HepG2 (cell line): ENCODE data around the gene CGNL1.

ENCODE experiments used
- ATAD3A ChIP-seq: sonication (generic); formaldehyde crosslinking; IDR thresholded peaks from 2 replicates; pipeline ENCODE4 v1.4.0; 2020; ENCODE audit warnings: missing genetic modification reagents
- CEBPB ChIP-seq: IDR thresholded peaks from 2 replicates; pipeline ENCODE4 v1.6.1; 2011; ENCODE audit warnings: low read depth, low read length, improper control_type of control experiment, borderline replicate concordance
- EP300 ChIP-seq, 3 experiments: sonication (generic) in 1 of 3; formaldehyde crosslinking in 1 of 3; IDR thresholded peaks; 2 replicates each; pipeline versions ENCODE4 v1.5.1 to v1.6.1; 2011 to 2020; ENCODE audit warnings: low read depth in 2 of 3, low read length in 2 of 3, borderline replicate concordance in 1 of 3, improper control_type of control experiment in 1 of 3, mild to moderate bottlenecking in 1 of 3, missing genetic modification reagents in 1 of 3, moderate library complexity in 1 of 3
- GATA4 ChIP-seq: sonication (generic); IDR thresholded peaks from 2 replicates; pipeline ENCODE4 v1.6.1; 2016; ENCODE audit warnings: antibody characterized with exemption, low read depth, borderline replicate concordance
- HOXA5 ChIP-seq: sonication (generic); formaldehyde crosslinking; IDR thresholded peaks from 2 replicates; pipeline ENCODE4 v1.4.0; 2020; ENCODE audit warnings: missing genetic modification reagents
- JUN ChIP-seq: sonication (generic); formaldehyde crosslinking; IDR thresholded peaks from 2 replicates; pipeline ENCODE4 v1.4.0; 2020; ENCODE audit warnings: mild to moderate bottlenecking, missing genetic modification reagents
- KDM5A ChIP-seq: fragments of 200-600 bp; sonication (generic); IDR thresholded peaks from 2 replicates; pipeline ENCODE4 v1.7.0; 2018; ENCODE audit warnings: antibody characterized with exemption, mild to moderate bottlenecking, low read length, borderline replicate concordance
- POLR2AphosphoS5 ChIP-seq: IDR thresholded peaks from 2 replicates; pipeline ENCODE4 v1.6.1; 2012; ENCODE audit warnings: low read depth, low read length
- TAF1 ChIP-seq: sonication (generic); formaldehyde crosslinking; IDR thresholded peaks from 2 replicates; pipeline ENCODE4 v1.4.0; 2020; ENCODE audit warnings: missing genetic modification reagents
- ZBTB1 ChIP-seq: sonication (generic); formaldehyde crosslinking; IDR thresholded peaks from 2 replicates; pipeline ENCODE4 v1.4.0; 2020; ENCODE audit warnings: missing genetic modification reagents, borderline replicate concordance
- ZNF644 ChIP-seq: IDR thresholded peaks from 2 replicates; pipeline ENCODE4 v1.6.1; 2016; ENCODE audit warnings: low read depth
- TF ChIP-seq, protein P1 (sequence below): sonication (generic); formaldehyde crosslinking; IDR thresholded peaks from 2 replicates; pipeline ENCODE4 v1.5.0; 2020; ENCODE audit warnings: mild to moderate bottlenecking, missing genetic modification reagents, moderate library complexity
- TF ChIP-seq, protein P2 (sequence below): sonication (generic); formaldehyde crosslinking; IDR thresholded peaks from 2 replicates; pipeline ENCODE4 v1.4.0; 2020; ENCODE audit warnings: missing genetic modification reagents
- TF ChIP-seq, protein P3 (sequence below): sonication (generic); formaldehyde crosslinking; IDR thresholded peaks from 2 replicates; pipeline ENCODE4 v1.5.0; 2020; ENCODE audit warnings: mild to moderate bottlenecking, missing genetic modification reagents

DNA sequence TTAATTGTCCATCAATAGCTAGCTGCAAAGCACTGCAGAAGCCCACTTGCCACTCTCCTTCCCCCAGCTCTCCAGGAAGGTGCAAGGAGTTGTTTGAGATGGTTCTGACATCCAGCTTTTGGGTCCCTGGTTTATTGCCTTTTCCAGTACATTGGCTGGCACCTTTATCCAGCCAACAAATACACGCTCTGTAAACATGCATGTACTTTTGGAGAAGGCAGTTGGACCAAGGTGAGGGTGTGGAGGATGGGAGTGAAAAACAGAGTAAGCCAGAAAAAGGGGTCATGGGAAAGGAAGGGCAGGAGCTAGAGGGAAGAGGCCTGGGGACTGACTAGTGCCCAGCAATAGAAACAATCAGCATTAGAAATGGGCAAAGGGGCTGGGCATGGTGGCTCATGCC, 102.7 kb downstream of the CGNL1 start:
- TF ChIP-seq, protein P1, sequence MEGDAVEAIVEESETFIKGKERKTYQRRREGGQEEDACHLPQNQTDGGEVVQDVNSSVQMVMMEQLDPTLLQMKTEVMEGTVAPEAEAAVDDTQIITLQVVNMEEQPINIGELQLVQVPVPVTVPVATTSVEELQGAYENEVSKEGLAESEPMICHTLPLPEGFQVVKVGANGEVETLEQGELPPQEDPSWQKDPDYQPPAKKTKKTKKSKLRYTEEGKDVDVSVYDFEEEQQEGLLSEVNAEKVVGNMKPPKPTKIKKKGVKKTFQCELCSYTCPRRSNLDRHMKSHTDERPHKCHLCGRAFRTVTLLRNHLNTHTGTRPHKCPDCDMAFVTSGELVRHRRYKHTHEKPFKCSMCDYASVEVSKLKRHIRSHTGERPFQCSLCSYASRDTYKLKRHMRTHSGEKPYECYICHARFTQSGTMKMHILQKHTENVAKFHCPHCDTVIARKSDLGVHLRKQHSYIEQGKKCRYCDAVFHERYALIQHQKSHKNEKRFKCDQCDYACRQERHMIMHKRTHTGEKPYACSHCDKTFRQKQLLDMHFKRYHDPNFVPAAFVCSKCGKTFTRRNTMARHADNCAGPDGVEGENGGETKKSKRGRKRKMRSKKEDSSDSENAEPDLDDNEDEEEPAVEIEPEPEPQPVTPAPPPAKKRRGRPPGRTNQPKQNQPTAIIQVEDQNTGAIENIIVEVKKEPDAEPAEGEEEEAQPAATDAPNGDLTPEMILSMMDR (CRISPR knock-in tag) = no peak
- TF ChIP-seq, protein P2, sequence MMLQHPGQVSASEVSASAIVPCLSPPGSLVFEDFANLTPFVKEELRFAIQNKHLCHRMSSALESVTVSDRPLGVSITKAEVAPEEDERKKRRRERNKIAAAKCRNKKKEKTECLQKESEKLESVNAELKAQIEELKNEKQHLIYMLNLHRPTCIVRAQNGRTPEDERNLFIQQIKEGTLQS (CRISPR knock-in tag) = no peak
- TF ChIP-seq HOXA5 (no peak), CEBPB (no peak), JUN (CRISPR knock-in tag) (no peak), ZNF644 (CRISPR knock-in tag) (no peak), ATAD3A (CRISPR knock-in tag) (no peak), TAF1 (CRISPR knock-in tag) (no peak), POLR2AphosphoS5 (no peak), GATA4 (no peak), KDM5A (no peak), ZBTB1 (CRISPR knock-in tag) (no peak), EP300 (IDR thresholded peaks at IDR 0.05; ENCODE audit: low read depth in 2 of 2, low read length in 2 of 2) (no peak), EP300 (CRISPR knock-in tag; IDR thresholded peaks at IDR 0.05; ENCODE audit: borderline replicate concordance) (no peak)
- TF ChIP-seq, protein P3, sequence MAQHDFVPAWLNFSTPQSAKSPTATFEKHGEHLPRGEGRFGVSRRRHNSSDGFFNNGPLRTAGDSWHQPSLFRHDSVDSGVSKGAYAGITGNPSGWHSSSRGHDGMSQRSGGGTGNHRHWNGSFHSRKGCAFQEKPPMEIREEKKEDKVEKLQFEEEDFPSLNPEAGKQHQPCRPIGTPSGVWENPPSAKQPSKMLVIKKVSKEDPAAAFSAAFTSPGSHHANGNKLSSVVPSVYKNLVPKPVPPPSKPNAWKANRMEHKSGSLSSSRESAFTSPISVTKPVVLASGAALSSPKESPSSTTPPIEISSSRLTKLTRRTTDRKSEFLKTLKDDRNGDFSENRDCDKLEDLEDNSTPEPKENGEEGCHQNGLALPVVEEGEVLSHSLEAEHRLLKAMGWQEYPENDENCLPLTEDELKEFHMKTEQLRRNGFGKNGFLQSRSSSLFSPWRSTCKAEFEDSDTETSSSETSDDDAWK (CRISPR knock-in tag) = no peak
